Measurements from ENCODE around the gene OR5AC2.

Gene OR5AC2

GRCh38 chr3:98099848-98100247 lies 12.9 kb downstream of the OR5AC2 start:
- no peak overlapping the region for H3K4me3 Mint-ChIP-seq
- no peaks in the 10 kb centered on the region for H3K27me3 Mint-ChIP-seq (ENCODE audit: low read depth)
- H3K27ac Mint-ChIP-seq, result no peak overlapping the region
- no peaks in the 10 kb centered on the region for H3K36me3 Mint-ChIP-seq (ENCODE audit: low read depth)
- H3K9me3 Mint-ChIP-seq, result no peaks in the 10 kb centered on the region
- no peak for DNase-seq (ENCODE audit: low spot score)
- H3K4me1 Mint-ChIP-seq (ENCODE audit: low read depth), result no peaks in the 10 kb centered on the region

GRCh38 chr3:98108162-98108561 lies 21.2 kb downstream of the OR5AC2 start:
- Mint-ChIP-seq H3K27me3 (ENCODE audit: low read depth) (peaks cover 6% of the 10 kb centered on the region), H3K36me3 (ENCODE audit: low read depth) (no peaks in the 10 kb centered on the region), H3K4me3 (no peak overlapping the region), H3K4me1 (ENCODE audit: low read depth) (peaks cover 2% of the 10 kb centered on the region), H3K27ac (no peak overlapping the region), H3K9me3 (no peaks in the 10 kb centered on the region)
- DNase-seq (ENCODE audit: low spot score), result no peak

DNA sequence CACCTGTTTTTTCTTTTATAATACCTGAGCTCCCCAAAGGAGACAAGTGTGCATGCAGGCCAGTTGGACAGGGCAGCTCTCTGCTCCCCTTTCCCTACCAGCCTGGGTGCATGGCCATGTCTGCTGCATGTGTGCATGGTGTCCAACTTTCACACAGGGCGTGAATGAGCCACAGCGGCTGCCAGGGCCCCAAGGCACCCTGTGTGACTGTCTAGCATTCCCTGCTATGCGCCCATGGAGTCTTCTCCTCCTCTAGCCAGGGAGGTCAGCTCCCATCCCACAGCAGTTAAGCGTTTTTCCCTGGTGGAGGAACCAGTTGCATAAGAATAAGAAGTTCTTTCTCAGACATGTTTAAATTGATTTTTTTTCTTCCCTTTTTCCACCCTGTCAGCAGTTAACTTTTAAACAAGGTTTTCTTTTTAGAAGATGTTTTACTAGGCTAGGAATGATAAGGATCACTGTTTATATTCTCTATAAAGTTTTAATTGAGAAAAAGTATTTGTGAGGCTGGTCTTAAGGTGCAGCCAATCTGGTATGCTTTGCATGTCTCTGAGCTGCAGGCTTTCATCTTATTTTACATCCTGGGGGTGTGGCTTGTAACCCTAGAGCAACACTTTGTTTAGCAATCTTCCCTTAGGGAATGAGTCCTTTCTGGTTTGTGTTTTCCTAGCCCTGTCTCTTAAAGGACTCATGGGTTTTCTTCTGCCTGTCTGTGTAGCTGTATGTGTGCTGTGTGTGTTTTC lies 23.0 kb downstream of the OR5AC2 start:
- no peaks in the 10 kb centered on the region for H3K9me3 Mint-ChIP-seq

DNA sequence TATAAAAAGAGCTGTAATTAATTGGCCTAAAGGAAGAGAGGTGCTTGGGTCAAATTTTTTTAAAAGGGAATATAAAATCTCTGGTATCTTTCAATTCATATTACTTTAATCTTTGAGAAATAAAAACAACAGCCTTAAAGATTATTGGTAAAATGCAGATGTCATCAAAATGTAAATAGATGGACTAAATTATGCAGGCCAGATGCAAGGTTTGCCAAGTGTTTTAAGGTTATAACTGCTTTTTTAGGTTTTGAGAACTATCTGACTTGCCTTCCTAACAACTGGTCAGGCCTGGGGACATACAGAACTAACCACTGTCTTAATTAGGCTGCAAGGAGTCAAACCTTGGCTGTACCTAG lies 23.6 kb downstream of the OR5AC2 start:
- no peaks in the 10 kb centered on the region for H3K36me3 Mint-ChIP-seq (ENCODE audit: low read depth)
- no peaks in the 10 kb centered on the region for H3K9me3 Mint-ChIP-seq
- DNase-seq (ENCODE audit: low spot score), result no peak
- H3K27me3 Mint-ChIP-seq (ENCODE audit: low read depth), result peaks cover 6% of the 10 kb centered on the region
- H3K4me3 Mint-ChIP-seq, result no peak overlapping the region
- peaks cover 2% of the 10 kb centered on the region for H3K4me1 Mint-ChIP-seq (ENCODE audit: low read depth)
- no peak overlapping the region for H3K27ac Mint-ChIP-seq

More for the DNA sequence above, 23.0 kb downstream of the OR5AC2 start:
- peaks cover 2% of the 10 kb centered on the region for H3K4me1 Mint-ChIP-seq (ENCODE audit: low read depth)
- H3K27me3 Mint-ChIP-seq (ENCODE audit: low read depth), result peaks cover 6% of the 10 kb centered on the region
- no peak overlapping the region for H3K27ac Mint-ChIP-seq
- DNase-seq (ENCODE audit: low spot score), result no peak
- H3K36me3 Mint-ChIP-seq (ENCODE audit: low read depth), result no peaks in the 10 kb centered on the region
- no peak overlapping the region for H3K4me3 Mint-ChIP-seq

GRCh38 chr3:98114264-98114663 lies 27.3 kb downstream of the OR5AC2 start:
- no peak for DNase-seq (ENCODE audit: low spot score)
- Mint-ChIP-seq H3K36me3 (ENCODE audit: low read depth) (no peaks in the 10 kb centered on the region), H3K9me3 (no peaks in the 10 kb centered on the region), H3K27me3 (ENCODE audit: low read depth) (no peaks in the 10 kb centered on the region), H3K27ac (no peak overlapping the region), H3K4me3 (no peak overlapping the region), H3K4me1 (ENCODE audit: low read depth) (no peaks in the 10 kb centered on the region)

GRCh38 chr3:98115717-98116116 lies 28.7 kb downstream of the OR5AC2 start:
- no peaks in the 10 kb centered on the region for H3K27me3 Mint-ChIP-seq (ENCODE audit: low read depth)
- no peak overlapping the region for H3K27ac Mint-ChIP-seq
- H3K4me3 Mint-ChIP-seq, result no peak overlapping the region
- no peak for DNase-seq (ENCODE audit: low spot score)
- H3K9me3 Mint-ChIP-seq, result no peaks in the 10 kb centered on the region
- no peaks in the 10 kb centered on the region for H3K4me1 Mint-ChIP-seq (ENCODE audit: low read depth)
- H3K36me3 Mint-ChIP-seq (ENCODE audit: low read depth), result no peaks in the 10 kb centered on the region

GRCh38 chr3:98130421-98130820 lies 43.4 kb downstream of the OR5AC2 start, which contains the start of gene OR5H1:
Gene OR5H1 (plus strand): TSS chr3:98130721. CDS start chr3:98132698, 1,977 bp downstream.
- H3K27me3 Mint-ChIP-seq (ENCODE audit: low read depth), result no peaks in the 10 kb centered on the region
- no peaks in the 10 kb centered on the region for H3K36me3 Mint-ChIP-seq (ENCODE audit: low read depth)
- H3K9me3 Mint-ChIP-seq, result no peaks in the 10 kb centered on the region
- DNase-seq (ENCODE audit: low spot score), result no peak
- H3K4me1 Mint-ChIP-seq (ENCODE audit: low read depth), result no peaks in the 10 kb centered on the region
- H3K27ac Mint-ChIP-seq, result no peak within 1 kb of the TSS
- no peak within 1 kb of the TSS for H3K4me3 Mint-ChIP-seq

GRCh38 chr3:98136631-98137030 lies 49.7 kb downstream of the OR5AC2 start:
- no peaks in the 10 kb centered on the region for H3K4me1 Mint-ChIP-seq (ENCODE audit: low read depth)
- H3K27ac Mint-ChIP-seq, result no peak overlapping the region
- H3K27me3 Mint-ChIP-seq (ENCODE audit: low read depth), result no peaks in the 10 kb centered on the region
- H3K9me3 Mint-ChIP-seq, result no peaks in the 10 kb centered on the region
- H3K36me3 Mint-ChIP-seq (ENCODE audit: low read depth), result no peaks in the 10 kb centered on the region
- H3K4me3 Mint-ChIP-seq, result no peak overlapping the region
- no peak for DNase-seq (ENCODE audit: low spot score)

All from T-helper 2 cell treated with Interferon-gamma antibody and Interleukin-4, amounts not matched to agents 5 μg/mL and 100 μg/mL, for 36 hours (primary cell).